ENCODE measurements around the gene C1QTNF6.
"Not testable (repeated sequence)": the region's sequence is repeated elsewhere in the genome, so short reads cannot be mapped to it uniquely, and the experiment has no call there.

The C1QTNF6 gene

GRCh38 chr22:37206841-37207821 is 19.1 kb upstream of the C1QTNF6 start:
- no peak for DNase-seq (ENCODE audit: low read depth in 2 of 2)

- DNase-seq (ENCODE audit: low read depth in 2 of 2), result no peak
Observed at GRCh38 chr22:37206118-37206840, 18.2 kb upstream of the C1QTNF6 start.

- no peak for DNase-seq (ENCODE audit: low read depth in 2 of 2)
Observed at GRCh38 chr22:37205046-37205445, 17.0 kb upstream of the C1QTNF6 start.

- DNase-seq (ENCODE audit: low read depth in 2 of 2), result no peak
Observed at GRCh38 chr22:37204045-37204655, 16.1 kb upstream of the C1QTNF6 start.

DNA sequence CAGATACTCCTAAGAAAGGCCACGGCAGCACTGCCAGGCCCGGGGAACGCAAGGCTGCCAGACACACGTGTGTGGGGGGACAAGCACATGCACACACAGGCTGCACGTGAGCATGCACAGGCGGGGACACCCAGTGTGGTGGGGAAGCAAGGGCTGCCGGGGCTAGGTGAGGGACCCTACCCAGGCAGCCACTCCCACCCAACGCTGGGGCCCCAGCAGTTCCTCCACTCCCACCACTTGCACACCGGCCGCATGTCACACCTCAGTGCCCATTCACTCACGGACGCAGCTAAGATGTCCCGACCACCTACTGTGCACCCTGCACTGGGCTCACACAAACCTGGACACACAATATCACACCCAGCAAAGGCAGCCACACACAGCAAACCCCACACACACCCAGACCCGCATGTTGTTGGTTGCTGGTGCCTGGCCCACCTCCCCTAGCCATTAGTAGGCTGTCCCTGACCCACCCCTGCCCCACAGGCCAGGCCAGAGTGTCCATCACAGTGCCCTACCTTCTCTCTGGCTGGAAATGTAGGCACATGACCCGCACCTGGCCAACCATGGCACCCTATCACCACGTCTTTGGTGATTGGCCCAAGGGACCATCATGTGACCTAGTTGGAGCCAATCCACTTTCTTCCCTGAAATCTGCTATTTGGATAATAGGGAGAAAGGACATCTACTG is 15.5 kb upstream of the C1QTNF6 start:
- DNase-seq (ENCODE audit: low read depth in 2 of 2), result no peak

- no peak for DNase-seq (ENCODE audit: low read depth in 2 of 2)
Observed at GRCh38 chr22:37202716-37203115, 14.7 kb upstream of the C1QTNF6 start.

DNA sequence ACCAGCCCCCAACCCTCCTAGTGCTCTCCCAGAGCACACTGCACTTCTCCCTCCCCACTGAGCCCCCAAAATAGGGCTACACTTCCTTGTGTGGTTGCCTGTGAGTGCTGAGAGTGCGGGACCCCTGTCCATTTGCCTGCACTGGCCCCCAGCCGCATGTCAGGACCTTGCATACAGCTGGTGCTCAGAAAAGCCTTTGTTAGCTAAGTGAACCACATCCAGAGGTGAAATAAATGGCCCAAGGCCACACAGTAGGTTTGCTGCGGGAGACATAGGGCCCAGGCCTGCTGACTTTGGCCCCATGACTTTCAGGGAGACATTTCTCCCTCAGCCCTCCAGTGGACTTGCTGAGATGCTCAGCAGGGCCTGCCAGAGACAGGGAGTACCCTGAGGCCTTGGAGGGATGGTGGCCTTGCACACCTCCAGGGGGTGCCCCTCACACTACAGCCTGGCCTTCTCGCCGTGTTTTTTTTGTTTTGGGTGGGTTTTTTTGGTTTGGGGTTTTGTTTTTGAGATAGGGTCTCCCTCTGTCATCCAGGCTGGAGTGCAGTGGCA is 14.0 kb upstream of the C1QTNF6 start:
- DNase-seq (ENCODE audit: low read depth in 2 of 2), result no peak

DNA sequence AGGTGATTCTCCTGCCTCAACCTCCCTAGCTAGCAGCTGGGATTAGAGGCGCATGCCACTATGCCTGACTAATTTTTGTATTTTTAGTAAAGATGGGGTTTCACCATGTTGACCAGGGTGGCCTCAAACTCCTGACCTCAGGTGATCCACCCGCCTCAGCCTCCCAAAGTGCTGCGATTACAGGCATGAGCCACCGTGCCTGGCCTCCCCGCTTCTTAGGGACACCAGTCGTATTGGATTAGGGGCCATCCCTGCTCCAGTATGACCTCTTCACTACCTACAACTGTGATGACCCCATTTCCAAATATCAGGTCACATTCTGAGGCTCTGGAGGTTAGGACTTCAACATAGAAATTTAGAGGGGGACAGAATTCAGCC is 13.4 kb upstream of the C1QTNF6 start:
- DNase-seq (ENCODE audit: low read depth in 2 of 2), result not testable (repeated sequence)

DNA sequence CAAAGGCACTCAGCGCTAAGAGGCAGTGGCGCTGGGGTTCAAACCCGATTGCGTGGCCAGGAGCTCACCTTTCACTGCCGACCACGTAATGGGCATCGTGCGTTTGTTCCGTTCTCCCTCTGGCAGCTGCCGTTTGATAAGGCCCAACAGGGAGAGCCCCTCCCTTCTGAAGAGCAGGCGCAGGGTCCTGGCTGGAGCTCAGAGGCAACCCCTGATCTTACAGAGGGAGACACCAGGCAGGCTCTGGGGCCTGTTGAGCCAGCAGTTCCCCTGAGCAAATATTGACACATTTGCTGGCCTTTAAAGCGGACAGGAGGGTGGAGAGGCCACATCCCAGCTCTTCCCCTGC is 11.7 kb upstream of the C1QTNF6 start:
- no peak for DNase-seq (ENCODE audit: low read depth in 2 of 2)

- peak; percentile 89 to 92 for DNase-seq (ENCODE audit: low read depth in 2 of 2)
Observed at GRCh38 chr22:37199103-37199759, 11.2 kb upstream of the C1QTNF6 start.

DNA sequence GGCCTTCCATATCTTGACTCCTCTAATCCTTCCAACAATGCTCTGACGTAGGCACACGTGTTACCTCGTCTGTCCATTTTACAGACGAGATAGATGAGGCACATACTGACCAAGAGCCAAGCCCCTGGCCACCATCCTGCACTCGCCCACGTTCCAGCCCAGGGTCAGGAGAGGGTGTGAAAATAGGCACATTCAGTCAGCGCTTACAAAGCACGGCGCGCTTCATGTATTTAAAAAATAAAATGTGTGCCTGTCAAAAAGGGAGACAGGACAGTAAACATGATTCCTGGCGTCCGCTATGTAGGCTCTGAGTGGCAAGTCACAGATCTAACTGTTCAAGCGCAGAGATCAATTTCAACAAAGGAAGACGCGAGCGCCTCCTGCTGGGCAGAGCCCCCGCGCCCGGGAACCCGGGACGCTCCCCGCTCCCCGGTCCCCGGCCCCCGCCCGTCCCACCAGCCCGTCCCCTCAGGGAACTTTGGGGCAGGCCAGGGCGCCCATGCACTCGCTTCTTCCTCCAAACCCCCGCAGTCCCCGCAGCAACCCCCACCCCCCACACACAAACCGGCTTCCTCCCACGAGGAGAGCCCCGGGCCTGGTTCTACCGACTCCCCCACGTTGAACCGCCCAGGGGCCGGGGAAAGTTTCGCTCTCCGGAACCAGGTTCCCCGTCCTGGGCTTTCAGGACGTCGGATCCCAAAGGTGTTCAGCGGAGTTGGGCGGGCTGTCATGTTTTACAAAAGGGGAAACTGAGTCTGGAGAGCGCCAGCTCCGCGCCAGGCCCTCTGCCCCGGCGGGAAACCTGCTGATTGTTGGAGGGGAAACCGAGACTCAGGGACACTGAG is 10.4 kb upstream of the C1QTNF6 start:
- no peak for DNase-seq (ENCODE audit: low read depth in 2 of 2)

DNA sequence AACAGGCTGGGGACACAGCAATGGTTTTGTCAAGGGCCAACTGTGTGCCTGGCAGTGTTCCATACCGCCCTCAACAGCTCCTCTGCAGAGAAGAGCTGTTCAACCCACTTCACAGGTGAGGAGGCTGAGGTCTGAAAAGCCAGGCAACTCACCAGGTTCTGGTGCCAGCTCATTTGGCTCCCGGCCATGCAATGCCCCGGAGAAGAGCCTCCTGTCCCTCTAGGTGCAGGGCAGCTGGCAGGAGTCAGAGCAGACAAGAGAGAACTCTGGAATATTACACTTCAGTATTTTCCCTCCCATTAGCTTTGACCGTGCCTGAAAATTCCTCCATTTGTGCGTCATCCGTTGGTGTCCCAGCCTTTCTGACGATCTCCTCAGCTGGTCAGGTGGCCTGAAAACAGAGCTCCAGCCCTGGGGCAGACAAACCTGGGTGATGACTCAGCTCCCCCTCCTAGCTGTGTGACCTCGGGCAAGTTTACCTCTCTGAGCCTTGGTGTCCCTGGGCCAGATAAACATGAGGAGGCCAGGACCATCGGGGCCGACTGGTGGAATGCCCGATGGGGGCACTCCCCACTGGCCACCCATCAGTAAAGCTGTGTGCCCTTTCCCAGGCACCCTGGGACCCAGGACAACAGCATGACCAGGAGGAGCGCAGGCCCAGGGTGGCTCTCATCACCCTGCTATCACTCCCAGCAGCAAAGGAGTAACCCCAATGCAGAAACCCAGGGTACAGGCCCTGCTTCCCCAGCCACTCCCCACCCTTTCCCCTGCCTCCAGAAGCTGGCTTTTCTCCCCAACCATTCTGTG is 9.6 kb upstream of the C1QTNF6 start:
- no peak for DNase-seq (ENCODE audit: low read depth in 2 of 2)

- peak; percentile 33 to 41 for DNase-seq (ENCODE audit: low read depth in 2 of 2)
Observed at GRCh38 chr22:37196539-37197450, 8.7 kb upstream of the C1QTNF6 start.

DNA sequence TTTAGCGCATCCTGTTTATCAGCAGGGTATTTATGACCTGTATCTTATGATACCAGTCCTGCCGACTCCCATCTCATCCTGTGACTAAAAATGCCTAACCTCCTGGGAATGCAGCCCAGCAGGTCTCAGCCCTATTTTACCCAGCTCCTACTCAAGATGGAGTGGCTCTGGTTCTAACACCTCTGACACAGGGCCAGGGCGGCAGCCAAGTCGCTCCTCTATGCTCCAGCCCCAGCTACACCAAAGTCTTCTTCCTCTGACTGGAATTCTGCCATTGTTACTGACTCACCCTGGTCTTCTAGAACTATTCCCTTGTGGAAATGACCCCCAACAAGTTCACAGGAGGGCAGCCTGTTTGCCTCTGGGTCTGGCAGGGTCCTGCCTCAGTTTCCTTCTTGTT is 7.9 kb upstream of the C1QTNF6 start:
- DNase-seq (ENCODE audit: low read depth in 2 of 2), result no peak

- DNase-seq (ENCODE audit: low read depth in 2 of 2), result no peak
Observed at GRCh38 chr22:37194750-37195149, 6.7 kb upstream of the C1QTNF6 start.

GRCh38 chr22:37193629-37194191 is 5.7 kb upstream of the C1QTNF6 start:
- no peak for DNase-seq (ENCODE audit: low read depth in 2 of 2)

DNA sequence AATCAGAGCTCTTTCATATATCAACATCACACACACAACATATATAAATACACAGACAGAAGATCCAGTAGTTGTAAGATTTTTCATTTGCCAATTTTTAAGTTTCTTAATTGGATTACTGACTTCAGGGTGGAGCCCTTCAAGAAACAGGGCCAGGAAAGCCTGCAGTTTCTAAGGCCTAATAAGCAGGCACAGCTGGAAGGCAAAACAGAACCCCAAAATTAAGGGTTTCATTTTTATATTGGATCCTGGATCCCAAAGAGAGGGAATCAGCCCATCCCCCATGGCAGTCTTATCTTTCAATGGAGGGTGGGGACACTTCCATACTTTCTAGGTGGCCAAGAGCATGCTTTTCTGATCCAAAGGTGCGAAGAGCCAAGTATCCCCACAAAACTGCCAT is 4.7 kb upstream of the C1QTNF6 start:
- no peak for DNase-seq (ENCODE audit: low read depth in 2 of 2)

GRCh38 chr22:37192204-37192603 is 4.2 kb upstream of the C1QTNF6 start:
- DNase-seq (ENCODE audit: low read depth in 2 of 2), result no peak
